OCI-LY3 (cell line): Measurements from ENCODE around the gene NPEPPS.

Experiments
- H2AFZ ChIP-seq: fragments of 200-600, 300-600 bp; shearing (Covaris generic); 2 replicates; pipeline ENCODE4 v1.6.0; 2014; ENCODE audit warnings: antibody characterized with exemption, low read depth, low read length
- H3K27ac ChIP-seq: fragments of 200-600, 300-600 bp; sonication (generic); 2 replicates; pipeline ENCODE4 v1.5.1; 2014; ENCODE audit warnings: mild to moderate bottlenecking, low read length, moderate library complexity, mixed read lengths
- H3K27me3 ChIP-seq: fragments of 200-600, 300-600 bp; sonication (generic); 2 replicates; pipeline ENCODE4 v1.6.1; 2014; ENCODE audit warnings: low read depth, low read length, mixed read lengths
- H3K36me3 ChIP-seq: fragments of 200-600, 300-600 bp; sonication (generic); replicated peaks from 2 replicates; pipeline ENCODE3; 2014; ENCODE audit warnings: low read depth, low read length, mixed read lengths
- H3K4me1 ChIP-seq: fragments of 300-600, 200-600 bp; sonication (generic); 2 replicates; pipeline ENCODE4 v1.6.1; 2014; ENCODE audit warnings: low read length, mixed read lengths
- H3K4me2 ChIP-seq: fragments of 200-600, 300-600 bp; sonication (generic); 2 replicates; pipeline ENCODE4 v1.6.1; 2014; ENCODE audit warnings: low read length, mixed read lengths
- H3K4me3 ChIP-seq: fragments of 300-600, 200-600 bp; sonication (generic); 2 replicates; pipeline ENCODE4 v1.5.1; 2014; ENCODE audit warnings: antibody characterized with exemption, mild to moderate bottlenecking, low read length, moderate library complexity
- H3K79me2 ChIP-seq: fragments of 300-600, 200-600 bp; shearing (Covaris generic); 2 replicates; pipeline ENCODE4 v1.6.1; 2014; ENCODE audit warnings: mild to moderate bottlenecking, low read length, mixed read lengths
- H3K9ac ChIP-seq: fragments of 300-600, 200-600 bp; shearing (Covaris generic); 2 replicates; pipeline ENCODE4 v1.6.0; 2014; ENCODE audit warnings: mild to moderate bottlenecking, low read length, moderate library complexity
- H3K9me3 ChIP-seq: fragments of 200-600, 300-600 bp; shearing (Covaris generic); 2 replicates; pipeline ENCODE4 v1.6.1; 2014; ENCODE audit warnings: low read length, mixed read lengths; ENCODE audit not compliant: insufficient read depth
- H4K20me1 ChIP-seq: fragments of 200-600, 300-600 bp; sonication (generic); 2 replicates; pipeline ENCODE4 v1.6.1; 2016; ENCODE audit warnings: low read length, mixed read lengths; ENCODE audit not compliant: insufficient read depth
- EZH2phosphoT487 ChIP-seq: fragments of 200-600 bp; shearing (Covaris generic); IDR thresholded peaks from 2 replicates; pipeline ENCODE4 v1.6.1; 2018; ENCODE audit warnings: antibody characterized with exemption, mixed run types, low read depth
- TF ChIP-seq, protein P1 (sequence below): fragments of 200-600, 300-600 bp; sonication (generic); IDR thresholded peaks from 2 replicates; pipeline ENCODE4 v1.5.1; 2014; ENCODE audit warnings: antibody characterized with exemption, low read length, low read depth

NPEPPS gene

DNA sequence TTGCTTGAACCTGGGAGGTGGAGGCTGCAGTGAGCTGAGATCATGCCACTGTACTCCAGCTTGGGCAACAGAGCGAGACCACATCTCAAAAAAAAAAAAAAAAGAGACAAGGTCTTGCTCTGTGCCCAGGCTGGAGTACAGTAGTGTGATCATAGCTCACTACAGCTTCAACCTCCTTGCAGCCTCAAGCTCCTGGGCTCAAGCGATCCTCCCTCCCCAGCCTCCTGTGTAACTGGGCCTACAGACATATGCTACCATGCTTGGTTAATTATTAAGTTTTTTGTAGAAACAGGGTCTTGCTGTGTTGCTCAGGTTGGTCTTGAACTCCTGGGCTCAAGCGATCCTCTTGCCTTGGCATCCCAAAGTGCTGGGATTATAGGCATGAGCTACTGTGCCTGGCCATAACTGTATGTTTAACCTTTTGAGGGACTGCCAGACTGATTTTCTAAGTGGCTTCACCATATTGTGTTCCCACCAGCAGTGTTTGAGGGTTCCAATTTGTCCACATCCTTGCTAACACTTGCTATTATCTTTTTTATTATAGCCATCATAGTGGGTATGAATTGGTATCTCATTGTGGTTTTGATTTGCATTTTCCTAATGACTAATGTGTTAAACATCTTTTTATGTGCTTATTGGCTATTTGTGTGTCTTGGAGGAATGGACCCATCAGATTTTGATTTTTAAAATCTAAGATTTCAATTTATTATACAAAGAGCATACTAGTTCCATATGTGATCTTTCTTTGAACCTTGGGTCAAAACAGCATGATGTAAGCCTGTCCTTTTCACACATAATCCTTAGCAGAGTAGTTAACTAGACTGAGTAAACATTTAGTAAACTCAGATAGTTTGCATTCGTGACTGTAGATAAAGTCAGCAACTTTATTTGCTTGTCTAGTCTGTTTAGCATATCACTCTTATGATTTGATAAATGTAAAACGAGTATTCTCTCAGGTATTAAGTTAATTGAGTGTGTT is 80.8 kb downstream of the NPEPPS start:
- Histone ChIP-seq H3K4me1 (no peaks in the 10 kb centered on the region), H3K27ac (no peak overlapping the region), H3K27me3 (no peaks in the 10 kb centered on the region), H3K9ac (no peak overlapping the region), H3K4me2 (no peak overlapping the region), H3K36me3 (peaks cover 20% of the 10 kb centered on the region), H4K20me1 (no peaks in the 10 kb centered on the region), H3K9me3 (no peaks in the 10 kb centered on the region), H3K79me2 (no peaks in the 10 kb centered on the region), H3K4me3 (no peak overlapping the region), H2AFZ (no peak overlapping the region)
- TF ChIP-seq, protein P1, sequence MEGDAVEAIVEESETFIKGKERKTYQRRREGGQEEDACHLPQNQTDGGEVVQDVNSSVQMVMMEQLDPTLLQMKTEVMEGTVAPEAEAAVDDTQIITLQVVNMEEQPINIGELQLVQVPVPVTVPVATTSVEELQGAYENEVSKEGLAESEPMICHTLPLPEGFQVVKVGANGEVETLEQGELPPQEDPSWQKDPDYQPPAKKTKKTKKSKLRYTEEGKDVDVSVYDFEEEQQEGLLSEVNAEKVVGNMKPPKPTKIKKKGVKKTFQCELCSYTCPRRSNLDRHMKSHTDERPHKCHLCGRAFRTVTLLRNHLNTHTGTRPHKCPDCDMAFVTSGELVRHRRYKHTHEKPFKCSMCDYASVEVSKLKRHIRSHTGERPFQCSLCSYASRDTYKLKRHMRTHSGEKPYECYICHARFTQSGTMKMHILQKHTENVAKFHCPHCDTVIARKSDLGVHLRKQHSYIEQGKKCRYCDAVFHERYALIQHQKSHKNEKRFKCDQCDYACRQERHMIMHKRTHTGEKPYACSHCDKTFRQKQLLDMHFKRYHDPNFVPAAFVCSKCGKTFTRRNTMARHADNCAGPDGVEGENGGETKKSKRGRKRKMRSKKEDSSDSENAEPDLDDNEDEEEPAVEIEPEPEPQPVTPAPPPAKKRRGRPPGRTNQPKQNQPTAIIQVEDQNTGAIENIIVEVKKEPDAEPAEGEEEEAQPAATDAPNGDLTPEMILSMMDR, result no peak
- TF ChIP-seq EZH2phosphoT487, result no peak

DNA sequence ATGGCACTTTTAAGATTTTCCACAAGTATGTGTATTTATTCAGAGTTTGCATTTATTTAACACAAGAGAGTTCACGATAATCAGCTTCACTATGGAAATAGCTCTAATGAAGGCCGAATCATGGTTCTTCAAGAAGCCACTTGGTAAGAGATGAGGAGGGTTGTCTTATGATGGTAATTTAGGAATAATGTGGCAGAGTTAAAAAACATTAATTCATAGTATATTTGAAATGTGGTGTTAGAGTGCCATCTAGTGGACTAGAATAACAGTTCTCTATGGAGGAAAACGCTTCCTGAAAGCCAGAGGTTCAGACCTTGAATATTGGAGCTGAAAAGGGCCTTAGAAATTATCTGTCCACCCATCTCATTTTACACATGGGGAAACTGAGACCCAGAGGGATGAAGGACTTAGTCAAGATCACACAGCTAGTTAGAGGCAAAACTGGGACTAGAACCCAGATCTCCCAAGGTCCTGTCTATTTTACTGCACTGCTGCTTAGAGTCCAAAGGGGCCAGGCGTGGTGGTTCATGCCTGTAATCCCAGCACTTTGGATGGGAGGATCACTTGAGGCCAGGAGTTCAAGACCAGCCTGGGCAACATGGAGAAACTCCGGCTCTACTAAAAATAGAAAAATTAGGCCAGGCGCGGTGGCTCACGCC is 85.0 kb downstream of the NPEPPS start:
- H3K9me3 ChIP-seq, result no peaks in the 10 kb centered on the region
- H3K9ac ChIP-seq, result no peak overlapping the region
- no peak overlapping the region for H3K27ac ChIP-seq
- H3K4me3 ChIP-seq, result no peak overlapping the region
- no peak for TF ChIP-seq EZH2phosphoT487
- TF ChIP-seq, protein P1, result peak; percentile 79
- H3K27me3 ChIP-seq, result no peaks in the 10 kb centered on the region
- H4K20me1 ChIP-seq, result no peaks in the 10 kb centered on the region
- peaks cover 30% of the 10 kb centered on the region for H3K36me3 ChIP-seq
- no peak overlapping the region for H3K4me2 ChIP-seq
- no peaks in the 10 kb centered on the region for H3K79me2 ChIP-seq
- H3K4me1 ChIP-seq, result no peaks in the 10 kb centered on the region
- H2AFZ ChIP-seq, result no peak overlapping the region

DNA sequence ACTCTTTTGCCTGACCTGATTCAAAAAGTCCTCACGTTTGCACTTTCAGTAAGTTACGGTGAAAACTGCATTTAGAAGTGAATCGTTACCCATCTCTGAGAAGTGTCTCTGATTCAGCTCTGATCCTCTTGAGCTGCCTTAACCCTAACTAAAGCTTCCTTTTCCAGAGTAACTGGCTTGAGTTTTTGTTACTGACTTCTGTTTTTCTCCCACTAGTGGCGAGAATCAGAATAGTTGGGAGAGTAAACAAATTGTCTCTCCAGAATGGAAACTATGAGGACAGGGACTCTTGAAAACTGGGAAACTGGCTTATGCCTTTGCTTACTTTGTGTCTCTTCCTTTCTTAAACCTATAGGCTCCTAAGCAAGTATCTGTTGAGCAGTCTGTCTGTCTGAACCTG is 87.5 kb downstream of the NPEPPS start:
- Histone ChIP-seq H3K4me2 (no peak overlapping the region), H3K4me1 (no peaks in the 10 kb centered on the region), H3K9ac (no peak overlapping the region), H2AFZ (no peak overlapping the region), H3K36me3 (peaks cover 42% of the 10 kb centered on the region), H4K20me1 (no peaks in the 10 kb centered on the region), H3K9me3 (no peaks in the 10 kb centered on the region), H3K79me2 (no peaks in the 10 kb centered on the region), H3K4me3 (no peak overlapping the region), H3K27ac (no peak overlapping the region), H3K27me3 (no peaks in the 10 kb centered on the region)
- TF ChIP-seq, protein P1, result peak; percentile 19; the same call in 1 of the 2 replicates
- no peak for TF ChIP-seq EZH2phosphoT487

DNA sequence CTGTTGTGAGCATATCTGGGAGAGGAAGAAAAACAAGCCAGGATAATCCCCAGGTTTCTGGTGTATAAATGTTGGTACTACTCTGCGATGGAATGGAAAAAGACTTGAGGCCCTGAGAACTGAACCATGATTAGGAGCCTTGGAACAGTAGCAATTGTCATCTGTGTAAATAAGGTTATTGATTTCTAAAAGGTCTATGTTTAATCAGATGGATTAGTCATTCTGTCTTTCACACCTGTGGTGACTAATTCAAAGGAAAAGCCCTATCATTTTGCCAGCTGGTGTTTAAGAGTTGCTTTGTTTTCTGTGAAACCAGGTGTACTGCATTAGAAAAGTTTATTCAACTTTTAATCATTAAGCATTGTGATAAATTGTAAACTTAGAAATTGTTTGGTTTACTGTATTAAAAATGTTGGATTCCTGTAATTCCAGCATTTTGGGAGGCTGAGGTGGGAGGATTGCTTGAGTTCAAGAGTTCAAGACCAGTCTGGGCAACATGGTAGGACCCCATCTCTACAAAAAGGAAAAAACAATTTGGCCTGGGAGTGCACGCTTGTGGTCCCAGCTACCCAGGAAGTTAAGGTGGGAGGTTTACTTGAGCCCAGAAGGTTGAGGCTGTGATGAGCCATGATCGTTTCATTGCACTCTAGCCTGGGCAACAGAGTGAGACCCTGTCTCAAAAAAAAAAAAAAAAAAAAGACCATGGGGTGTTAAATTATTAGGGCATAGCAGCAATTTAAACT is 89.8 kb downstream of the NPEPPS start:
- TF ChIP-seq EZH2phosphoT487, result no peak
- no peaks in the 10 kb centered on the region for H3K4me1 ChIP-seq
- no peaks in the 10 kb centered on the region for H3K79me2 ChIP-seq
- no peak overlapping the region for H3K27ac ChIP-seq
- H3K36me3 ChIP-seq, result peaks cover 36% of the 10 kb centered on the region
- H3K9me3 ChIP-seq, result no peaks in the 10 kb centered on the region
- no peaks in the 10 kb centered on the region for H4K20me1 ChIP-seq
- no peak overlapping the region for H2AFZ ChIP-seq
- no peak overlapping the region for H3K9ac ChIP-seq
- no peak overlapping the region for H3K4me3 ChIP-seq
- no peaks in the 10 kb centered on the region for H3K27me3 ChIP-seq
- no peak overlapping the region for H3K4me2 ChIP-seq
